GM21717 (cell line): Measurements from ENCODE around the gene RBP2.

Experiments used
- ATAC-seq: cut with Tn5 transposase; IDR thresholded peaks from one replicate; pipeline ENCODE4 v1.9.1; 2021; ENCODE audit warnings: mild to moderate bottlenecking, moderate library complexity; ENCODE audit not compliant: unreplicated experiment

Gene RBP2

DNA sequence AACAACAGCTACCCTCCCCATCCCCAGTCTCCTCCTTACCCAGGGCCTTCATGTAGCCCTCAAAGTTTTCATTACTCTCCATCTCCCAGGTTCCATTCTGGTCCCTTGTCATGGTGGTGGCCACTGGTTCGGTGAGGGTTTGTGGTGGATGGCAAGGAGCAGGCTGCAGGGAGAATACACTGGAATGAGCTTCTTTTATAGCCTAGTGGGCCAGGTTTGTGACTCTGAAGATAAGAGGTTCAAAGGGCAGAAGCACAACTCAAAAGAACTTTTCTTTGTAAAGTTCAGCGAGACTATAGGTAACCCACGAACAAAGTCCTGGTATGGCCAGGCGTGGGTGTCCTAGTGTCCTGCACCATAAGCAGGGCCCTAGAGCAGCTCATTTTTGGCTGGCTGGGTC is at the start of gene RBP2:
RBP2 (minus strand) TSS at position 169 of the 400 bp plus-strand sequence; CDS start at position 112, 57 bp downstream.
- no peak for ATAC-seq

DNA sequence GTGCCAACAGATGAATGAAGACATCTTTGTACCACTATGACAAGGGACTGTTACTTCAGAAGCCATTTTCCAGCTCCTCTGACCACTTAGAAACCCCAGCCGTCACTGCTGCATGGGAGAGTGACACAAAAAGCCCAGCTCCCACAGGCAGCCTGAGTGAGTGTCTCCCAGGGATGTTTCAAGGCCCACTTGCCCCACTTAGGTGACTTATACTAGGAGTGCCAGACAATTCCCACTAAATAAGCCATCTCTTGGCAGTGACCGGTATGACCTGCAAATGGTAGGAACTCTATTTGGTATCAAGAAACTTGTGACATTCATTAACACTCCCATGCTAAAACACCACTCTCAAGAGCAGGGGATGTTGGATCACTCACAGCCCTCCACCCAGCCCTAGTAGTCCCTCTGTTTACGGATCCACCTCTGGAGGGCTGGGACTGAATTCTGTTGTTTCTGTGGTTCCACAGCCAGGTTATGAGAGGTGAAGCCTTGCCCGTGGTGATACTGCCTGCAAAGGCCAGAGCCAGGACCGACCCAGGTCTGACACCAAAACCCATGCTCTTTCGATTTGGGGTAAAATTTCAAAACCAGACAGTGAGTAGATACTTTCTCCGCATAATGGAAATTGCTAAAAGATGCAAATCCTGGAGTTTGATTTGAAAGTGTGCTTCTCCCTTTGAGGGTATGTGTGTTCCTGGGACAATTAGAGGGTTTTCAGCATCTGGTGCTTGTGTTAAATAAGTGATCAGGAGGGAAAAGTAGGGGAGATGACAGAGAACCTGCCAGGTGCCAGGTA is 48.7 kb upstream of the RBP2 start:
- ATAC-seq = no peak

DNA sequence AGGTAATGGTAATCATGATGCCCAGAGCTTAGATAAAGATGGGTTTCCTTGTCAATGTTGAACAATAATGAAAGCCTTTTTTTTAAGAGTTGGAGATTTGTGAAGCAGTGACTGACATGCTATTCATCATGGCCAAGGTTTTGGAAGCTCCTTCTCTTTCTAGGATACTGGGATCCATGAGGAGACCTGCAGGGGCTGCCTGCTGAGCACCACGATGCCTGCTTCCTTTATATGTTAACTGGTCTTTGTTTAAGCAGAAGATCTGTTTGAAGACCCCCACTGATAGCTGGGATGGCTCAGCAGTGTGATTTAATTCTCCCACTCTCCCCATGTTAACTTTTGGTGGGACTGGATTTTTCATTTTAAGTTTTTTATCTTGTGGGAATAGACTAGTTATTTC is 47.4 kb upstream of the RBP2 start:
- no peak for ATAC-seq

DNA sequence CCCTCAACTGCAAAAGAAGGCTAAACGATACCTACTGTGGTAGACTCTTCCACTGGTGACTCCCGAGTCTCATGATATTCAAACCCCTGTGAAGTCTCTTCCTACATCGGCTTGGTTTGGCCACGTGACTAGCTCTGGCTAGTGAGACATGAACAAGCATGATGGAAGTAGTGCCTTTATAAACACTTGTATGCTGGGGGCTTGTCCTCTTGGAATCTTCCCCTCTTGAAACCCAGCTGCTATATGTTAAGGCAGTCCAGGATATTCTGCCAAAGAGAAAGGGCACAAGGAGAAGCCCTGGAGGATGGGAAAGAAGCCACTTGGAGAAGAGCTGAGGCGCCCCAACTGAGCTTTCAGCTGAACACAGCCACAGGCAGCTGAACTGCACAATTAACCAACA is 46.9 kb upstream of the RBP2 start:
- ATAC-seq = no peak

DNA sequence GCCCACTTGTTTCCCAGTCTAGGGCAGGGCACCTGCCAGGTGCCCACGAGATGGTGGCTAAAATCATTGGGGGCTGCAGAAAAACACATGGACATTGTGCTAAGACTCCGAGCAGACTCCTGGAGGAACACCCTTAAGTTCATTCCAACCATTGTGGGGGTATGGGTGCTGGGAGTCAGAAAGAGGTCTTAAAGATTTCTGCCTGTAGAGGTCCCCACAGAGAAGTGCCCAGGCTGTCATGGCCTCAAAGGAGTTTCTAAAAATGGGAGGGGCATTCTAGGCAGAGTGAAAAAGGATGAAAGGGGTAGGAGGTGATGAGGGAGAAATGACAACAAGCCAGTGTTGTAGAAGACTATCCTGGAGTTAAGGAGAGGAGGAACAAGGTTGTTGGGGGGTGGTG is 46.1 kb upstream of the RBP2 start:
- ATAC-seq = no peak

DNA sequence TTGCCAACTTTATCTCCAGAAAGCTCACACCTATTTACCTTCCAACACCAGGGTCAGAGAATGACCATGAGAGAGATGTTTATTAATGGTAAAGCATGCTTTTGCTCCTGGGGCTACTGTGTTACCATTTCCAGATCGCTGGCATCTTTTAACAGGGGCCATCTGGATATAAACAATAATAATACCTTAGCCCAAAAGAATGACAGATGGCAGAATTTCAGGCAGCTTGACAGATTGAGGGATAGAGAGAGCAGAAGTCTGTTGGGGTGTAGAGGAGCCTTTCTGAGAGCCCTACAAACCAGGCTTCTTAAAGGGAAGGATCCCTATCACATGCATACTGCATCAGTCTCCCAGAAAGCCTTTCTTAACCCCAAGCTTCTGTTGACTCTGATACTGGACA is 45.5 kb upstream of the RBP2 start:
- no peak for ATAC-seq

DNA sequence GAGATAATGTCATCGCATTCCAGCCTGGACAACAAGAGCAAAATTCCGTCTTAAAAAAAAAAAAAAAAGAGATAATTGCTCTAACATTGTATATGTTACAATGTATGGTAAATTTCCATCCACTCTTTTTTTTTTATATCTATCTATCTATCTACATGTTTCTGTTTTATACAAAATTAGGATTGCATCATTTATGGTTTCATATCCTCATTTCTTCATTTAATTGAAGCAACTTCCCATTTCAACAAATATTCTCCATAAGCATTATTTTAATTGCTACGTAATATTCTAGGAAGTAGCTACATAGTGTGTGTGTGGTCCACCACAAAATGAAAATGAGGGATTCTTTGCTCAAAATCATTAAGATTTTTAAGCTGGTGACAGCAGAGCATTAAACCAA is 44.8 kb upstream of the RBP2 start:
- no peak for ATAC-seq

DNA sequence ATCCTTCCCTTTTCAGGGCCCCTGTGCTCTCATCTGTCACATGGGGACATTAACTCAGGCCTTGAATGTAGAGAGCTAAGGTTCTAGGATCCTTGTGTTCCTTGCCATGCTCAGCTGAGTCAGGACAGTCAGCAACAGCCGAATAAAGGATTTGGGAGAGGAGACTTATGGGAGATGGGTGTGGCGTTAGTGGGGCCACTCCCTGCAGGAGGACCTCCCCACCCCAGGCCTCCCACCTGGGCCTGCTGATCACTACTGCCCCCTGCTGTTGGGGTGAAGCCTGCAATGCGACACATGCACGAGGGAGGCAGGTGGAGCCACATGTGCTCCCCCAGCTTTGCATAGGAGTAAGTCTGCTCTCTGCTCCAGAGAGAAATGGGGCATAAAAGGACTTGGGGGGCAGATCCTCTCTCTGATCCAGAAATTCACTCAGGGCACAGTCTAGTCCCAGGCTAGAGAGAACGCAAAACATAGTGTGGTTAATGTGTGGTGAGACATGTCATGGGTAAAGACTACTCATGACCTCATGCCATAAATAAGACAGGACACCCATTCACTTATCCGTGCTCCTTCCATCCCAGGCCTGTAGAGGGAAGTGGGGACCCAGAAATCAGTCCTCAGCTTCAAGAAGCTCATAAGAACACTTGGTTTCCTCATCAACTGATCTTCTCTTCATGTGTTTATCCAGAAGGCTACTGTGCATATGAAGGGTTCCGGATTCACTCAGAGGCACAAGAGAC is 43.9 kb upstream of the RBP2 start:
- ATAC-seq = no peak

DNA sequence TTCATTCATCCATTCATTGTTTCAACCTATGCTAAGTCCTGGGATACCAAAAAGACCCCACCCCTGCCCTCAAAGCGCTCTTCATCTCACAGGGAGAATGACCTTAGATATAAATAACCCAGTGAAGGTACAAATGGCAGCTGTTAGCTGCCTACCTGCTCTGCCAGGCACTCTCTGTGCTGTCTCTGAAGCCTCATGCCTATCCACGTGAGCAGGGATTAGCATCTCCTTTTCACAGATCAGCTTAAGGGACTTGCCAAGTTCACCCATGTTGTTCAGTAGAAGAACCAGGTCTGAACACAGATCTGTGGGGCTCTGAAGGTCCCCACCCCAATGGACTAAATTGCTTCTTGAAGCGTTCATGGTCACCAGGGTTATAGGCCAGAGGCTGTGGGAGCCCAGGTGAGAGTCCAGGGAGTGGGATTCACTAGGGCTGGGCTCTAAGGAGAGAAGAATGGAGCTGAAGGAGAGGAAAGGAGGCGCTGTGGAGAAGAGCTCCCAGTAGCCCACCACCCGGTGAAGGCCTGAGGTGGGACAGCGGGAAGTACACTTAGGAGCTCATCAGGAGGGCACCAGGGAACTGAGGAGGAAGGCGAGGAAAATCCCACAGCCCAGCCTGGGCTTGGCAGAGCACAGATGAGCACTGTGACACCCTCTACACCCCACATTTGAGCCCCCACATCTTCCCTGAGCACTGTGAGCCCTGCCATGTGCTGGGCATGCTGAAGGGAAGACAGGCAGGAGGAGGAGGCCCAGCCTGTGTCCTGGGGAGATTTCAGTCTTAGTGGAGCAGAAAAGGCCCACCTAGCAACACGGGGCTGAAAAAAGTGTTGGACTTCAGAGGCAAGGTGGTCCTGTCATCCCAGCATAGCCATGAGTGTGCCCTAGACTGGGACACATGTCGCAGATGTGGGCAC is 42.9 kb upstream of the RBP2 start:
- no peak for ATAC-seq

DNA sequence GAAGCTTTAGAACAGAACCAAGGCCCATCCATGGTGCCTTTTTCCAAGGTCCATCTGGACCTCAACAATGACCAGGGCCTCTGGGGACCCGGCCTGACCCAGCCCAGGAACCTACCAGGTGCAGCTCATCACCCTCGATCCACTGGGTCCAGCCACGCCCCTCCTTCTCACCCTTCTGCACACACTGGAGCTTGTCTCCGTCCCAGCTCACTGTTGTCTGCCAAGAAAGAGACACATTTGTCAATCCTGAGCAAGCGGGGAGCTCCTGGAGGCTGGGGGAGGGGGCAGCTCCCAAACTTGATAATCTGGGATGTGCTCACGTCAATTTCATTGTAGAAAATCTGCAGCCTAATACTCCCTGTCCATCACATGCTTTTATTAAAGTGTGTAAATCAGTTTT is 42.0 kb upstream of the RBP2 start:
- ATAC-seq = no peak

- ATAC-seq = no peak
Measured at GRCh38 chr3:139517321-139518065, 41.2 kb upstream of the RBP2 start.

- ATAC-seq = no peak
Measured at GRCh38 chr3:139514741-139515140, 38.4 kb upstream of the RBP2 start.

GRCh38 chr3:139509631-139510030 is 33.3 kb upstream of the RBP2 start:
- no peak for ATAC-seq

GRCh38 chr3:139506766-139507165 is 30.4 kb upstream of the RBP2 start:
- ATAC-seq = no peak

- ATAC-seq = no peak
Measured at GRCh38 chr3:139505829-139506386, 29.6 kb upstream of the RBP2 start.

- ATAC-seq = no peak
Measured at GRCh38 chr3:139499536-139499935, 23.2 kb upstream of the RBP2 start.

DNA sequence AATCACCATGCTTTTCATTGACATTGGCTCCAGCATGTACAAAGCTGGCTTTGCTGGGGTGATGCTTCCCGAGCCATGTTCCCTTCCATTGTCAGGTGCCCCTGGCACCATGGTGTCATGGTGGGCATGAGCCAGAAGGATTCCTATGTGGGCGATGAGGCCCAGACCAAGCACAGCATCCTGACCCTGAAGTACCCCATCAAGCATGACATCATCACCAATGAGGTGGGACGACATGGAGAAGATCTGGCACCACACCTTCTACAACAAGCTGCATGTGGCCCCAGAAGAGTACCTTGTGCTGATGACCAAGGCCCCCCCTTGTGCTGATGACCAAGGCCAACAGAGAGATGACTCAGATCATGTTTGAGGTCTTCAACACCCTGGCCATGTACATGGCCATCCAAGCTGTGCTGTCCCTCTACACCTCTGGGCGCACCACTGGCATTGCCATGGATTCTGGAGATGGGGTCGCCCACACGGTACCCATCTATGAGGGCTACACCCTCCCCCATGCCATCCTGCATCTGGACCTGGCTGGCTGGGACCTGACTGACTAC is 17.6 kb upstream of the RBP2 start:
- no peak for ATAC-seq

DNA sequence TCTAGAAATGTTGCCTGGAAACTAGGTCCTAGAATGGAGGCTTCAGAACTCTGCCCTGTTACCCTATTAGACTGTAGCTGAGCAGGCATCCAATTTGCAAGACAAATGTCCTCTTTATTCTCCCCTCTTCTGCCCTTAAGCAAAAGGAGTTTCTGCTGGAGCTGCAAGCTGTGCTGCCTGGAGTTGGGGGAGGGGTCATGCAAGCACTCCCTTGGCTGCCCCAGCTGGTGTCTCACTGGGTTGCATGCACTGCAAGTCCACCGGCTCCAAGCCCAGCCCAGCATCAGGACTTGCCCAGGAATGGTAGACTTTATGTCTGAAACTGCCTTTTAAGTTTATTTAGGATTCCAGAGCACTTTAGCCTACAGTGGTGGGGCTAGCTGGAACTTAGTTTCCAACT is 15.7 kb upstream of the RBP2 start:
- ATAC-seq = no peak

- no peak for ATAC-seq
Measured at GRCh38 chr3:139491027-139491700, 14.8 kb upstream of the RBP2 start.
